ENCODE results near the gene KLHL22. TPM values are rescaled to one million over a fixed set of nuclear protein-coding genes. Genes with fewer than 3 reads are reported as not detected.

Gene KLHL22
- total and polyA plus RNA-seq, 2 of the 8 experiments (the other 6 are each of a cell fraction or from before 2014, with no cell fraction given), result 9.4 to 16.2 TPM

DNA sequence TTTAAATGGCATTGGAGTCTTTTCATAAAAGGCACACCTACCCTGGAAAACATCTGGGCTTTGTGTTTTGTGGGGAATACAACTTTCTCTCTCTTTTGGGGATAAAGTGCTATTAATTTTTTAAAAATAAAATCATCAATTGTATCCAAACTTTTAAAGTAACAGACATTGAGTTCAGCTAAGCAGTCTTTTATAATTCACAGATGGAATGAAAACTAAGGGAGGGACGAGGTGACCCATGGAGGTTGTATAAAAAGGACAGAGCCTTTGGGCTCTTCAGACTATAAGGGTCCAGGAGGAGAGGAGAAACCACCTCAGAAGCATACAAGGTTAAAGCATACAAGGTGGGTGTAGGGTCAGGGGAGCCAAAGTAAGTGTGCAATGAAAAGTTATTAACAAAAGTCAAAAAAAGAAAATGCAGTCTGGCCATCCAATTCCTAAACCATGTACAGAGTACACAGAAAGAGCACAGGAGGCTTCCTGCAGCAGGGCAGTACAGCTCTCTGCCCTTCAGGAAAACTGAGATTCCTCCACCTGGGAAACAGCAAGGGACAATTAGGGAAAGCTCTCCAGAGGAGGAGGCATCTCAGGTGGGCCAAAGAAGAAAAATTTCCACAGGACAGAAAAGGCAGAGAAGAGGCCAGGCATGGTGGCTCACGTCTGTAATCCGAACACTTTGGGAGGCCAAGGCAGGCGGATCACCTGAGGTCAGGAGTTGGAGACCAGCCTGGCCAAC lies 10.5 kb downstream of the KLHL22 start:
- H3K27me3 ChIP-seq (replicated peaks in 1 of 4; ENCODE audit: control insufficient read depth in 3 of 4, extremely low read depth in 1 of 4, insufficient read depth in 3 of 4, low read length in 3 of 4), result no peaks in the 10 kb centered on the region
- no peak overlapping the region for H2BK15ac ChIP-seq (ENCODE audit: low read length)
- no peak overlapping the region for H4K5ac ChIP-seq (ENCODE audit: insufficient read length, low read depth, low read length)
- no peak overlapping the region for H3K4ac ChIP-seq (replicated peaks; ENCODE audit: insufficient read length, low read depth, low read length)
- WGBS, 2 experiments (ENCODE audit: extremely low coverage in 1 of 2, insufficient coverage in 1 of 2, insufficient read length in 1 of 2, insufficient replicate concordance in 2 of 2, low coverage in 1 of 2, low lambda C conversion rate in 2 of 2, missing lambda C conversion rate in 1 of 2), result 90% methylated on average over 4 of the region's 4 CpGs; no CpG with 5 or more reads in 1 of the 2 experiments
- H3K79me2 ChIP-seq (ENCODE audit: control insufficient read depth in 1 of 2, insufficient read depth in 2 of 2, low read length in 2 of 2), result no peaks in the 10 kb centered on the region
- no peak overlapping the region for H2BK120ac ChIP-seq (replicated peaks; ENCODE audit: low read depth, low read length)
- H2AK5ac ChIP-seq (ENCODE audit: low read depth, low read length), result no peak overlapping the region
- no peak overlapping the region for H2BK20ac ChIP-seq (ENCODE audit: low read length)
- no peaks in the 10 kb centered on the region for H3K23me2 ChIP-seq (ENCODE audit: low read depth, low read length)
- peaks cover 0 to 5% (median 0%) of the 10 kb centered on the region in 4 experiments; a peak in 2 of 7 replicates for H3K4me1 ChIP-seq (replicated peaks in 1 of 4; ENCODE audit: control insufficient read depth in 3 of 4, insufficient read depth in 4 of 4, low read length in 3 of 4)
- H3K14ac ChIP-seq (ENCODE audit: insufficient read length), result no peak overlapping the region
- no peak overlapping the region for H2BK5ac ChIP-seq (ENCODE audit: low read depth, low read length)
- H3K36me3 ChIP-seq (ENCODE audit: control insufficient read depth in 2 of 4, insufficient read depth in 4 of 4, low read length in 3 of 4), result no peaks in the 10 kb centered on the region
- CTCF ChIA-PET (ENCODE audit: partially characterized antibody), result interaction anchor here (2.7 kb wide), 1 partner anchor 9 kb away, joined by 12 read pairs; no protein-coding TSS in a partner anchor
- H4K20me1 ChIP-seq (replicated peaks in 1 of 2; ENCODE audit: control insufficient read depth in 1 of 2, insufficient read depth in 2 of 2, low read length in 2 of 2), result peaks cover 0 to 6% of the 10 kb centered on the region in 2 experiments
- H3K18ac ChIP-seq (ENCODE audit: extremely low read depth, low read length), result no peak overlapping the region
- H4K91ac ChIP-seq (replicated peaks; ENCODE audit: insufficient read length, low read length), result no peak overlapping the region
- DNase-seq (ENCODE audit: low read depth in 1 of 2, low spot score in 2 of 2) (no peak), FAIRE-seq (no peak)
- H3K23ac ChIP-seq (ENCODE audit: insufficient read length), result no peak overlapping the region
- no peak overlapping the region for H4K8ac ChIP-seq (ENCODE audit: extremely low read depth, insufficient read depth, low read length)
- POLR2A ChIA-PET (ENCODE audit: partially characterized antibody), result no interaction called here
- no peaks in the 10 kb centered on the region; a peak in 1 of 4 replicates for H3K9me3 ChIP-seq (ENCODE audit: insufficient read depth in 2 of 2, low read depth in 1 of 2, low read length in 1 of 2)
- H2AFZ ChIP-seq (ENCODE audit: low read length), result no peak overlapping the region
- no peak overlapping the region for H3K4me2 ChIP-seq (ENCODE audit: insufficient read depth in 1 of 2, low read depth in 2 of 2, low read length in 2 of 2)
- H3K9ac ChIP-seq (replicated peaks in 1 of 4; ENCODE audit: extremely low read depth in 1 of 4, low read depth in 3 of 4, low read length in 3 of 4), result no peak overlapping the region
- H3K27ac ChIP-seq (ENCODE audit: low read depth, low read length), result no peak overlapping the region
- peaks cover 5% of the 10 kb centered on the region; the same call in 1 of the 2 replicates for H3K79me1 ChIP-seq (ENCODE audit: low read depth, low read length)
- H2BK12ac ChIP-seq (ENCODE audit: low read depth, low read length), result no peak overlapping the region
- H3K56ac ChIP-seq (replicated peaks; ENCODE audit: insufficient read length, low read depth, low read length), result no peak overlapping the region
- H3K4me3 ChIP-seq (ENCODE audit: extremely low read depth in 1 of 4, insufficient read depth in 2 of 4, low read depth in 3 of 4, low read length in 4 of 4), result no peak overlapping the region
- TF ChIP-seq MAFK (IDR thresholded peaks at IDR 0.05; ENCODE audit: low read depth, low read length) (no peak), BCL11A (IDR thresholded peaks at IDR 0.05; ENCODE audit: low read depth in 2 of 2, low read length in 2 of 2) (no peak), NANOG (IDR thresholded peaks at IDR 0.05; ENCODE audit: insufficient read depth, low read depth, low read length, poor library complexity, severe bottlenecking) (no peak), SP1 (IDR thresholded peaks at IDR 0.05; ENCODE audit: low read depth, low read length) (no peak), CBX5 (IDR thresholded peaks at IDR 0.05; ENCODE audit: low read depth, low read length) (no peak), EGR1 (IDR thresholded peaks at IDR 0.05; ENCODE audit: borderline replicate concordance, low read depth, low read length) (no peak), KDM1A (IDR thresholded peaks at IDR 0.05; ENCODE audit: borderline replicate concordance, low read length) (no peak), SP4 (IDR thresholded peaks at IDR 0.05; ENCODE audit: low read length) (no peak), CHD2 (IDR thresholded peaks at IDR 0.05; ENCODE audit: low read length) (no peak)
- TF ChIP-seq, protein P1, sequence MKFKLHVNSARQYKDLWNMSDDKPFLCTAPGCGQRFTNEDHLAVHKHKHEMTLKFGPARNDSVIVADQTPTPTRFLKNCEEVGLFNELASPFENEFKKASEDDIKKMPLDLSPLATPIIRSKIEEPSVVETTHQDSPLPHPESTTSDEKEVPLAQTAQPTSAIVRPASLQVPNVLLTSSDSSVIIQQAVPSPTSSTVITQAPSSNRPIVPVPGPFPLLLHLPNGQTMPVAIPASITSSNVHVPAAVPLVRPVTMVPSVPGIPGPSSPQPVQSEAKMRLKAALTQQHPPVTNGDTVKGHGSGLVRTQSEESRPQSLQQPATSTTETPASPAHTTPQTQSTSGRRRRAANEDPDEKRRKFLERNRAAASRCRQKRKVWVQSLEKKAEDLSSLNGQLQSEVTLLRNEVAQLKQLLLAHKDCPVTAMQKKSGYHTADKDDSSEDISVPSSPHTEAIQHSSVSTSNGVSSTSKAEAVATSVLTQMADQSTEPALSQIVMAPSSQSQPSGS (IDR thresholded peaks at IDR 0.05; ENCODE audit: low read length), result no peak

Data from H1 (cell line).